Esophagus muscularis mucosa (tissue), 4 donors: ENCODE results near the gene SLC38A8. TPM values are rescaled to one million over a fixed set of nuclear protein-coding genes. Genes with fewer than 3 reads are reported as not detected.

Experiments used
- DNase-seq: peaks from one replicate; pipeline ENCODE4 v3.0.0-alpha.2; 2017; ENCODE audit errors: extremely low spot score
- H3K27ac ChIP-seq, 4 donors: fragments of 200-600 bp; sonication (generic); replicated peaks in 1 of 4; 1 replicate in 3 of 4; 2 replicates in 1 of 4; pipeline ENCODE4 v1.5.1; 2016 to 2019; ENCODE audit warnings: mild to moderate bottlenecking in 1 of 4
- H3K27me3 ChIP-seq, 4 donors: fragments of 200-600 bp; sonication (generic); one replicate each; pipeline versions ENCODE4 v1.5.1 to v1.6.0; 2016 to 2019
- H3K36me3 ChIP-seq, 4 donors: fragments of 200-600 bp; sonication (generic); one replicate each; pipeline ENCODE4 v1.5.1; 2016 to 2019
- H3K4me1 ChIP-seq, 4 donors: fragments of 200-600 bp; sonication (generic); one replicate each; pipeline ENCODE4 v1.5.1; 2016 to 2019
- H3K4me3 ChIP-seq, 4 donors: fragments of 200-600 bp; sonication (generic); 1 replicate in 2 of 4; 2 replicates in 2 of 4; pipeline ENCODE4 v1.5.1; 2016 to 2019; ENCODE audit warnings: mild to moderate bottlenecking in 4 of 4, moderate library complexity in 1 of 4
- H3K9me3 ChIP-seq, 4 donors: fragments of 200-600 bp; sonication (generic); 1 replicate in 3 of 4; 2 replicates in 1 of 4; pipeline ENCODE4 v1.5.1; 2016 to 2019
- CTCF ChIP-seq, 3 experiments: fragments of 200-600 bp in 2 of 3; fragments of 450-650 bp in 1 of 3; sonication (generic) in 2 of 3; IDR thresholded peaks; one replicate each; pipeline ENCODE4 v1.5.1; 2017 to 2019; ENCODE audit warnings: antibody characterized with exemption in 3 of 3, mild to moderate bottlenecking in 2 of 3, moderate library complexity in 1 of 3
- EP300 ChIP-seq: sonication (generic); formaldehyde crosslinking; IDR thresholded peaks from one replicate; pipeline ENCODE4 v1.6.1; 2017; ENCODE audit warnings: antibody characterized with exemption
- POLR2A ChIP-seq: fragments of 450-650 bp; IDR thresholded peaks from one replicate; pipeline ENCODE4 v1.6.1; 2017; ENCODE audit warnings: antibody characterized with exemption, moderate library complexity, mild to moderate bottlenecking, low read depth
- POLR2AphosphoS5 ChIP-seq, 2 donors: sonication (generic); formaldehyde crosslinking; IDR thresholded peaks; one replicate each; pipeline ENCODE4 v1.6.1; 2017; ENCODE audit warnings: antibody characterized with exemption in 2 of 2
- WGBS: methylation state at CpG from one replicate; pipeline ENCODE4 v1.1.5; 2018; 5-methylcytosine and 5-hydroxymethylcytosine counted together
- intact Hi-C: fragments of 100-400 bp; cut with DNase I; formaldehyde crosslinking; loops from one replicate; pipeline ENCODE4 v1.15.1; 2023
- total RNA-seq, 4 donors: library from RNA; depleted of rRNA; stranded (reverse); fragments of >200 nt; gene quantifications; one replicate each; pipeline versions ENCODE4 v1.1.0 to v1.2.1, GENCODE V29; 2016

Gene SLC38A8
- total RNA-seq, 4 donors from 2014 or later = not detected

- peak; percentile 49 to 64 (median 49) for TF ChIP-seq CTCF (IDR thresholded peaks at IDR 0.05)
- no peak for TF ChIP-seq EP300
- TF ChIP-seq POLR2AphosphoS5 (IDR thresholded peaks at IDR 0.05) = no peak
- H3K27ac ChIP-seq = no peak overlapping the region
- peaks cover 42 to 97% (median 86%) of the 10 kb centered on the region in 4 donors for H3K36me3 ChIP-seq
- 47% methylated on average over 10 of the region's 11 CpGs for WGBS
- no peak for DNase-seq
- H3K4me3 ChIP-seq = no peak overlapping the region
- no peaks in the 10 kb centered on the region for H3K27me3 ChIP-seq
- intact Hi-C loops = no loop called here
- no peaks in the 10 kb centered on the region for H3K9me3 ChIP-seq
- peaks cover 0 to 9% (median 7%) of the 10 kb centered on the region in 4 donors for H3K4me1 ChIP-seq
Measured at GRCh38 chr16:84084570-84085270, 42.1 kb upstream of the SLC38A8 start.

GRCh38 chr16:84082835-84083569 is 40.4 kb upstream of the SLC38A8 start:
- no peak for DNase-seq
- peak overlapping the region in 1 of 4 donors; percentile 5 for H3K27ac ChIP-seq
- H3K4me3 ChIP-seq = no peak overlapping the region
- no peaks in the 10 kb centered on the region for H3K27me3 ChIP-seq
- H3K9me3 ChIP-seq = no peaks in the 10 kb centered on the region
- peaks cover 31 to 97% (median 84%) of the 10 kb centered on the region in 4 donors for H3K36me3 ChIP-seq
- WGBS = 65% methylated on average over 11 of the region's 11 CpGs
- TF ChIP-seq POLR2A (no peak), CTCF (IDR thresholded peaks at IDR 0.05) (no peak), POLR2AphosphoS5 (IDR thresholded peaks at IDR 0.05) (no peak), EP300 (no peak)
- intact Hi-C loops = no loop called here
- H3K4me1 ChIP-seq = peaks cover 0 to 11% (median 8%) of the 10 kb centered on the region in 4 donors

- 81% methylated on average over 4 of the region's 6 CpGs for WGBS
- no peak overlapping the region for H3K27ac ChIP-seq
- no peaks in the 10 kb centered on the region for H3K9me3 ChIP-seq
- DNase-seq = no peak
- no peak overlapping the region for H3K4me3 ChIP-seq
- H3K4me1 ChIP-seq = peaks cover 0 to 11% (median 8%) of the 10 kb centered on the region in 4 donors
- no peaks in the 10 kb centered on the region for H3K27me3 ChIP-seq
- TF ChIP-seq POLR2A (no peak), POLR2AphosphoS5 (IDR thresholded peaks at IDR 0.05) (no peak), EP300 (no peak), CTCF (IDR thresholded peaks at IDR 0.05) (no peak)
- intact Hi-C loops = no loop called here
- peaks cover 26 to 97% (median 79%) of the 10 kb centered on the region in 4 donors for H3K36me3 ChIP-seq
Measured at GRCh38 chr16:84082110-84082509, 39.5 kb upstream of the SLC38A8 start.

GRCh38 chr16:84081446-84081989 is 38.9 kb upstream of the SLC38A8 start:
- WGBS = 85% methylated on average over 14 of the region's 14 CpGs
- Histone ChIP-seq H3K4me1 (peaks cover 0 to 11% (median 8%) of the 10 kb centered on the region in 4 donors), H3K4me3 (no peak overlapping the region), H3K9me3 (no peaks in the 10 kb centered on the region), H3K27me3 (no peaks in the 10 kb centered on the region), H3K27ac (no peak overlapping the region), H3K36me3 (peaks cover 20 to 97% (median 76%) of the 10 kb centered on the region in 4 donors)
- TF ChIP-seq POLR2AphosphoS5 (IDR thresholded peaks at IDR 0.05) (no peak), POLR2A (no peak), CTCF (IDR thresholded peaks at IDR 0.05) (no peak)
- intact Hi-C loops = no loop called here
- no peak for DNase-seq
